Liver (tissue), 9 donors: ENCODE measurements around the gene MAT2B. TPM values are rescaled to one million over a fixed set of nuclear protein-coding genes. Genes with fewer than 3 reads are reported as not detected.

Source experiments
- DNase-seq: peaks from one replicate; pipeline ENCODE4 v3.0.0-alpha.2; 2017; ENCODE audit warnings: low spot score
- H3K27ac ChIP-seq, 2 donors: one replicate each; pipeline ENCODE4 v1.7.0; 2013; ENCODE audit warnings: inconsistent platforms in 2 of 2, low read length in 2 of 2, control low read depth in 1 of 2, low read depth in 1 of 2, mild to moderate bottlenecking in 1 of 2
- H3K27me3 ChIP-seq, 4 donors: one replicate each; pipeline versions ENCODE4 v1.6.1 to v1.7.0; 2013; ENCODE audit warnings: low read length in 3 of 4, inconsistent platforms in 1 of 4, mild to moderate bottlenecking in 1 of 4, moderate library complexity in 1 of 4; ENCODE audit not compliant: control insufficient read depth in 4 of 4, insufficient read depth in 4 of 4
- H3K36me3 ChIP-seq, 4 donors: one replicate each; pipeline versions ENCODE4 v1.6.1 to v1.7.0; 2013; ENCODE audit warnings: low read length in 3 of 4, mild to moderate bottlenecking in 3 of 4, low read depth in 1 of 4, moderate library complexity in 1 of 4; ENCODE audit not compliant: control insufficient read depth in 4 of 4, insufficient read depth in 3 of 4
- H3K4me1 ChIP-seq, 4 donors: one replicate each; pipeline versions ENCODE4 v1.6.1 to v1.7.0; 2013; ENCODE audit warnings: low read length in 3 of 4, mild to moderate bottlenecking in 3 of 4, moderate library complexity in 1 of 4; ENCODE audit not compliant: control insufficient read depth in 4 of 4, insufficient read depth in 4 of 4
- H3K4me3 ChIP-seq, 3 donors: one replicate each; pipeline versions ENCODE4 v1.6.1 to v1.7.0; 2013; ENCODE audit warnings: low read length in 3 of 3, control low read depth in 1 of 3, low read depth in 1 of 3, mild to moderate bottlenecking in 1 of 3
- H3K9ac ChIP-seq, 2 donors: one replicate each; pipeline ENCODE4 v1.7.0; 2013; ENCODE audit warnings: low read length in 2 of 2, mild to moderate bottlenecking in 2 of 2, moderate library complexity in 2 of 2, control low read depth in 1 of 2, low read depth in 1 of 2
- H3K9me3 ChIP-seq, 4 donors: one replicate each; pipeline versions ENCODE4 v1.6.1 to v1.7.0; 2013; ENCODE audit warnings: low read length in 3 of 4; ENCODE audit not compliant: control insufficient read depth in 4 of 4
- CTCF ChIP-seq: fragments of 150-350 bp; IDR thresholded peaks from 2 replicates; pipeline ENCODE4 v1.5.1; 2017; ENCODE audit warnings: improper control_type of control experiment, low read depth, low read length; ENCODE audit not compliant: missing input control
- EGR1 ChIP-seq, 2 donors: IDR thresholded peaks; 2 replicates each; pipeline ENCODE4 v1.6.1; 2016 to 2018; ENCODE audit warnings: antibody characterized with exemption in 2 of 2, low read depth in 2 of 2
- FOXA1 ChIP-seq: IDR thresholded peaks from 2 replicates; pipeline ENCODE4 v1.6.1; 2016; ENCODE audit warnings: antibody characterized with exemption
- FOXA2 ChIP-seq: IDR thresholded peaks from 2 replicates; pipeline ENCODE4 v1.6.1; 2016; ENCODE audit warnings: antibody characterized with exemption
- GABPA ChIP-seq, 2 donors: IDR thresholded peaks in 1 of 2; conservative IDR thresholded peaks in 1 of 2; 2 replicates each; pipeline ENCODE4 v1.6.1; 2016; ENCODE audit warnings: antibody characterized with exemption in 2 of 2, mild to moderate bottlenecking in 1 of 2, moderate library complexity in 1 of 2
- HNF4A ChIP-seq, 2 donors: conservative IDR thresholded peaks; 2 replicates each; pipeline ENCODE4 v1.6.1; 2016; ENCODE audit warnings: antibody characterized with exemption in 2 of 2, mild to moderate bottlenecking in 2 of 2
- HNF4G ChIP-seq: IDR thresholded peaks from 2 replicates; pipeline ENCODE4 v1.6.1; 2016; ENCODE audit warnings: antibody characterized with exemption
- MAX ChIP-seq: IDR thresholded peaks from 2 replicates; pipeline ENCODE4 v1.6.1; 2016; ENCODE audit warnings: antibody characterized with exemption
- NR2F2 ChIP-seq: IDR thresholded peaks from 2 replicates; pipeline ENCODE4 v1.6.1; 2016; ENCODE audit warnings: antibody characterized with exemption
- RAD21 ChIP-seq, 2 donors: IDR thresholded peaks; 2 replicates each; pipeline ENCODE4 v1.6.1; 2016; ENCODE audit warnings: antibody characterized with exemption in 2 of 2, mild to moderate bottlenecking in 2 of 2
- REST ChIP-seq: IDR thresholded peaks from 2 replicates; pipeline ENCODE4 v1.6.1; 2016; ENCODE audit warnings: antibody characterized with exemption, mild to moderate bottlenecking
- YY1 ChIP-seq: IDR thresholded peaks from 2 replicates; pipeline ENCODE4 v1.6.1; 2016; ENCODE audit warnings: antibody characterized with exemption, mild to moderate bottlenecking
- ZBTB33 ChIP-seq: IDR thresholded peaks from 2 replicates; pipeline ENCODE4 v1.6.1; 2016; ENCODE audit warnings: antibody characterized with exemption
- WGBS: extraction: QIAGEN DNeasy Blood & Tissue Kit; methylation state at CpG from one replicate; pipeline ENCODE4 v1.1.7; 2013; 5-methylcytosine and 5-hydroxymethylcytosine counted together
- polyA plus RNA-seq, 2 donors: library from polyadenylated mRNA; stranded (reverse) in 1 of 2; unstranded in 1 of 2; fragments of 200-250 nt in 1 of 2; fragments of >200 nt in 1 of 2; fragmentation: Nextera tagmentation in 1 of 2; extraction: Ambion mirVana in 1 of 2; gene quantifications; one replicate each; pipeline versions ENCODE4 v1.2.1 to v1.2.3, GENCODE V29; 2013 to 2015
- total RNA-seq, 2 donors: library from RNA; depleted of rRNA; stranded (reverse); fragments of >200 nt; gene quantifications; one replicate each; pipeline ENCODE4 v1.2.3, GENCODE V29; 2014
- donor health status: healthy.
- donor health status: healthy.
- donor health status: healthy.
- donor health status: healthy.
- donor health status: healthy.

Gene MAT2B
- total and polyA plus RNA-seq, 4 donors: 21.3 to 41.3 (median 25.0) TPM

GRCh38 chr5:163512526-163512925 lies 7.1 kb downstream of the MAT2B start:
- H3K4me1 ChIP-seq: peaks cover 7 to 33% (median 26%) of the 10 kb centered on the region in 4 donors
- no peak for TF ChIP-seq FOXA1
- TF ChIP-seq ZBTB33: no peak
- TF ChIP-seq YY1: no peak
- TF ChIP-seq HNF4G: no peak
- TF ChIP-seq CTCF: no peak
- no peak for TF ChIP-seq NR2F2
- no peak for TF ChIP-seq MAX
- no peak for TF ChIP-seq EGR1 (IDR thresholded peaks at IDR 0.05; ENCODE audit: low read depth in 2 of 2)
- H3K36me3 ChIP-seq: peaks cover 3 to 38% (median 29%) of the 10 kb centered on the region in 4 donors

GRCh38 chr5:163525096-163525495 lies 19.7 kb downstream of the MAT2B start:
- peaks cover 0 to 8% (median 2%) of the 10 kb centered on the region in 4 donors for H3K36me3 ChIP-seq
- H3K27me3 ChIP-seq: no peaks in the 10 kb centered on the region
- 93% methylated on average over 1 of the region's 1 CpG for WGBS
- H3K4me1 ChIP-seq: no peaks in the 10 kb centered on the region
- H3K27ac ChIP-seq: no peak overlapping the region
- H3K4me3 ChIP-seq: no peak overlapping the region
- no peaks in the 10 kb centered on the region for H3K9me3 ChIP-seq
- no peak for DNase-seq
- H3K9ac ChIP-seq: no peak overlapping the region
- TF ChIP-seq REST (no peak), EGR1 (IDR thresholded peaks at IDR 0.05; ENCODE audit: low read depth in 2 of 2) (no peak), FOXA1 (no peak), NR2F2 (no peak), CTCF (no peak), GABPA (IDR thresholded peaks at IDR 0.05 in 1 of 2, conservative IDR thresholded peaks at IDR 0.05 in 1 of 2) (no peak), FOXA2 (no peak), YY1 (no peak), RAD21 (IDR thresholded peaks at IDR 0.05) (no peak), HNF4A (conservative IDR thresholded peaks at IDR 0.05) (no peak)

More at GRCh38 chr5:163512526-163512925, 7.1 kb downstream of the MAT2B start:
- 82% methylated on average over 5 of the region's 5 CpGs for WGBS
- Histone ChIP-seq H3K27ac (no peak overlapping the region), H3K4me3 (no peak overlapping the region), H3K27me3 (no peaks in the 10 kb centered on the region), H3K9ac (no peak overlapping the region), H3K9me3 (no peaks in the 10 kb centered on the region)
- DNase-seq: no peak
